Activated T-cell treated with anti-CD3 and anti-CD28 coated beads, Interleukin-2, amount 50 U/mL, for 4 hours (primary cell): ENCODE data around the gene C8A. TPM values are rescaled to one million over a fixed set of nuclear protein-coding genes. Genes with fewer than 3 reads are reported as not detected.
A peak's percentile ranks its signal among the peaks of the same experiment; 100 is the strongest.

Source experiments
- ATAC-seq, 2 donors: fragments of 200-7000 bp; cut with Tn5 transposase; one replicate each; pipeline ENCODE4 v1.10.0; 2021
- DNase-seq: peaks from one replicate; pipeline ENCODE4 v3.0.0-alpha.2; 2020
- H3K27me3 Mint-ChIP-seq: one replicate; pipeline ENCODE4 v1.8.0; 2021; ENCODE audit warnings: low read depth, mixed read lengths
- H3K36me3 Mint-ChIP-seq: one replicate; pipeline ENCODE4 v1.8.0; 2022; ENCODE audit warnings: mixed read lengths; ENCODE audit not compliant: insufficient read depth
- H3K4me1 Mint-ChIP-seq: one replicate; pipeline ENCODE4 v1.8.0; 2021; ENCODE audit warnings: low read depth, mixed read lengths
- H3K4me3 Mint-ChIP-seq: one replicate; pipeline ENCODE4 v1.8.0; 2021; ENCODE audit warnings: mild to moderate bottlenecking, moderate library complexity, mixed read lengths
- H3K9me3 Mint-ChIP-seq: one replicate; pipeline ENCODE4 v1.8.0; 2021; ENCODE audit warnings: mixed read lengths
- total RNA-seq, 3 donors: library from RNA; stranded (reverse); gene quantifications; one replicate each; pipeline ENCODE4 v1.2.1, GENCODE V29; 2021

C8A gene
- total RNA-seq, 3 donors from 2014 or later, result not detected

GRCh38 chr1:56852476-56852875, 2.1 kb upstream of the C8A start:
- Mint-ChIP-seq H3K4me1 (no peaks in the 10 kb centered on the region), H3K4me3 (no peak overlapping the region), H3K9me3 (no peaks in the 10 kb centered on the region), H3K36me3 (no peaks in the 10 kb centered on the region), H3K27me3 (peaks cover 8% of the 10 kb centered on the region)
- DNase-seq (no peak), ATAC-seq (no peak)

DNA sequence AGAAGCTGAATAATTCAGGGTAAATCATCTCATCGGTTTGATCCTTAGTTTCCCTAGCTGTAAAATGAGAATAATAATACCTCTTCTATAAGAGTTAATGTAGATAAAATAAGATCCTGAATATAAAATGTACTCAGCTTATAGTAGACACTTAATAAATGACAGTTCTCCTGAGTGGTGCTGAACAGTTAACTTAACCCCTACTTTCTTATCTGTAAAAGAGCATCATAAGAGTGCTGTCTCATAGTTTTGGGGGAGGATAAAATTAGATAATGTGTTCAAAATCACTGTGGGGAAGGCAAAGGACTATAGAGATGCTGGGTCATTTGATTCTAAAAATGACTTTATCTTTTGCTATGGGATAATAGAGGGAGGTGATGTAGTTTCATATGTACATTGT, 593 bp downstream of the C8A start:
- Mint-ChIP-seq H3K36me3 (no peaks in the 10 kb centered on the region), H3K4me1 (no peaks in the 10 kb centered on the region), H3K27me3 (peaks cover 10% of the 10 kb centered on the region), H3K4me3 (no peak overlapping the region), H3K9me3 (no peaks in the 10 kb centered on the region)
- DNase-seq (no peak), ATAC-seq (no peak)

DNA sequence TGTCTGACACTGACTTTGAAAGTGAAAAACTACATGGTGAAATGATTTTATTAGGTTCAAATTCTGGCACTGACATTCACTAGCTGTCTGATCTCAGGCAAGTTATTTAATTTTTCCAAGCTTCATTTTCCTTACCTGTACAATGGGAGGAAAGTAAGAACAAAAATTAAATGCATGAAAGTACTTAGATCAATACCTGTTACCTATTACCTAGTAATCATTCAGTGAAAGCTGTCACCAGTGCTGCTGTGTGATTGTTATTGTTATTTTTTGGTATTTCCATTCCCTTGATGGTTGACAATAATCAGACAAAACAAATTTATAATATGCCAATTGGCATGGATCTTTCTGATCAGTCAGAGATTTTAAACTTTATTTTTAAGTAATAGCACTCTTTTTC, 1.6 kb downstream of the C8A start:
- Mint-ChIP-seq H3K4me3 (no peak overlapping the region), H3K27me3 (peaks cover 13% of the 10 kb centered on the region), H3K36me3 (no peaks in the 10 kb centered on the region), H3K9me3 (no peaks in the 10 kb centered on the region), H3K4me1 (no peaks in the 10 kb centered on the region)
- DNase-seq (no peak), ATAC-seq (no peak)

GRCh38 chr1:56859287-56859686, 4.7 kb downstream of the C8A start:
- Mint-ChIP-seq H3K36me3 (no peaks in the 10 kb centered on the region), H3K4me1 (no peaks in the 10 kb centered on the region), H3K27me3 (peaks cover 8% of the 10 kb centered on the region), H3K9me3 (no peaks in the 10 kb centered on the region), H3K4me3 (no peak overlapping the region)
- no peak for DNase-seq
- ATAC-seq, result no peak

DNA sequence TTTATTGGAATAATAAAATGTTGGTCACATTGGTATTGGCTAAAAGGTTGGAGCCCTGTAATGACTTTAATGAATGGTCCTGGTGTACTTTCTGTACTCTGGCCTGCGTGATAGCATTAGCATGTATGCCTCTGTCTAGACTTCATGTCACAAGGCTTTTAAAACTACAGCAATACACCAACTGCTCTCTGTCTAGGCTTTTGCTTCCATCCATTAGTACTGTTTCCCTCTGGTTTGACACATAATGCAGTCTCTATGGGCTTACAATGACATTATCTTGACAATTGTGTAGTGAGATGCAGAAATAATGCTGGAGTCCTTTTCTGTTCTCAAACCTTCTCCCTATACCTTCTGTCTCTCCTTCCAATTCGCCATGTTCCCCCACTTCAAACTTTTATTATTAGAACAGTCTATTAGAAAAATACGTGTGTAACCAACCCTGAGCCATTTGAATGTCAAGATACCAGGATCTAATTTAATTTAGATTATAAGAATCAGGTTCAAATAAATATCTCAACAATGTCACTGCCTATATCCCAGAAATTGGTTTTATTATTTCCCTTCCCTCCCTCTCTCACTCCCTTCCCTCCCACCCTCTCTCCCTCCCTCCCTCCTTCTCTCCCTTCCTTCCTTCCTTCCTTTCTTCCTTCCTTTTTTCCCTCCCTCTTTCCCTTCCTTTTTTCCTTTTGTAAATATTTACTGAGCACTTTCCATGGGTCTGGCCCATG, 8.8 kb downstream of the C8A start:
- no peak for ATAC-seq
- Mint-ChIP-seq H3K4me1 (no peaks in the 10 kb centered on the region), H3K27me3 (peaks cover 8% of the 10 kb centered on the region), H3K36me3 (no peaks in the 10 kb centered on the region), H3K4me3 (no peak overlapping the region), H3K9me3 (no peaks in the 10 kb centered on the region)
- DNase-seq, result no peak

GRCh38 chr1:56864430-56864829, 9.8 kb downstream of the C8A start:
- Mint-ChIP-seq H3K27me3 (peaks cover 9% of the 10 kb centered on the region), H3K4me1 (no peaks in the 10 kb centered on the region), H3K36me3 (no peaks in the 10 kb centered on the region), H3K9me3 (no peaks in the 10 kb centered on the region), H3K4me3 (no peak overlapping the region)
- ATAC-seq, result peak in 1 of 2 donors; percentile 23
- DNase-seq, result no peak

DNA sequence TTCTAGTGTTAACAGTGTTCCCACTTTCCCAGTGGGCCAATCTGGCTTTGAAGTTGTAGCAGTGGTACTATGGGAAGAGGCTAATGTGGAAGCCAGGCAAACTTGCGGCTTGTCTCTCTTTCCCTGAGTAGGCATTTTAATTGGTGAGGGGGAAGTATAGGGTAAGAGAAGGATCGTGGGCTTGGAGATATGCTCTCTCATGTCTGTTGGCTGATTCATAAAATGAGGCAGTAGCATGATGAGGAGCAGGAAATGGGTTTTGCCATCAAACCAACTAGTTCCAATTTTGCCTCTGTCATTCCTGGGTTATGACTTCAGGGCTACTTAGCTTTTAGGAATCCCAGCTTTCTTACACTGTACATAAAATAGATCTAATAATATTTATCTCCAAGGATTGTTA, 12.1 kb downstream of the C8A start:
- peaks cover 7% of the 10 kb centered on the region for H3K27me3 Mint-ChIP-seq
- H3K9me3 Mint-ChIP-seq, result no peaks in the 10 kb centered on the region
- ATAC-seq, result no peak
- no peaks in the 10 kb centered on the region for H3K36me3 Mint-ChIP-seq
- no peak overlapping the region for H3K4me3 Mint-ChIP-seq
- H3K4me1 Mint-ChIP-seq, result no peaks in the 10 kb centered on the region
- DNase-seq, result no peak

DNA sequence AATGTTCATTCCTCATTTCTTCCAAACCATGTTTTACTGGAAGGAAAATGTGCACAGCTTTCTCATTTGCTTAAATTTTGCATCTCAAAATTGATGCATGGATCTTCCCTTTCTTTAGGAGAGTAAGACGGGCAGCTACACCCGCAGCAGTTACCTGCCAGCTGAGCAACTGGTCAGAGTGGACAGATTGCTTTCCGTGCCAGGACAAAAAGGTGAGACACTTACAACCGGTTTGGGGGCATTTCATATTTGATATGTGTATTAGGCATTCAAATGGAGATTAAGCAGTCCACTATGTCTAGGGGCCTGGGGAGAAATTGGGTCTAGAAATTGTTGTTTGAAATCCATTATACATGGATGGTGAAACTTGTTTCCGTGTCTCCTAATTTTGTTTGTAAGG, 12.9 kb downstream of the C8A start:
- ATAC-seq (no peak), DNase-seq (no peak)
- peaks cover 5% of the 10 kb centered on the region for H3K27me3 Mint-ChIP-seq
- no peaks in the 10 kb centered on the region for H3K9me3 Mint-ChIP-seq
- H3K4me3 Mint-ChIP-seq, result no peak overlapping the region
- no peaks in the 10 kb centered on the region for H3K36me3 Mint-ChIP-seq
- no peaks in the 10 kb centered on the region for H3K4me1 Mint-ChIP-seq

- H3K4me3 Mint-ChIP-seq, result no peak overlapping the region
- H3K9me3 Mint-ChIP-seq, result no peaks in the 10 kb centered on the region
- no peak for ATAC-seq
- H3K27me3 Mint-ChIP-seq, result peaks cover 6% of the 10 kb centered on the region
- H3K36me3 Mint-ChIP-seq, result no peaks in the 10 kb centered on the region
- no peak for DNase-seq
- H3K4me1 Mint-ChIP-seq, result no peaks in the 10 kb centered on the region
Observed at GRCh38 chr1:56868761-56869160, 14.2 kb downstream of the C8A start.

DNA sequence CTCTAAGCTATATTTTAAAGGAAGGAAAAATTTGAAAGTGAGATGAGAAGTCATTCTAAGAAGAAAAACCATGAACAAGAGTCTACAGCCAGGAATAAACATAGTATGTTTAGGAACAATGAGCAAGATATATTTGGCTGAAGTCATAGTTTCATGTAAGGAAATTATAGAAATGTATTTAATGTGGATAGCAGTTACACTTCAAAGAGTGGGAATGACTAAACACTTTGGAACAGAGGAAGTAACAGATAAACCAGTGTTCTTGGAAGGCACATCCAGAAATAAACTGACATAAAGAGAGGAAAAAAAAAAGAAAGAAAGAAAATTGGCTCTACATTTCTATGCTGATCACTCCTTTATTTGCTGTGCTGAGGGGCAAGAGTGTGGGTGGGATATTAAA, 18.0 kb downstream of the C8A start:
- DNase-seq (no peak), ATAC-seq (no peak)
- H3K4me1 Mint-ChIP-seq, result no peaks in the 10 kb centered on the region
- no peaks in the 10 kb centered on the region for H3K36me3 Mint-ChIP-seq
- no peaks in the 10 kb centered on the region for H3K9me3 Mint-ChIP-seq
- no peak overlapping the region for H3K4me3 Mint-ChIP-seq
- peaks cover 6% of the 10 kb centered on the region for H3K27me3 Mint-ChIP-seq

DNA sequence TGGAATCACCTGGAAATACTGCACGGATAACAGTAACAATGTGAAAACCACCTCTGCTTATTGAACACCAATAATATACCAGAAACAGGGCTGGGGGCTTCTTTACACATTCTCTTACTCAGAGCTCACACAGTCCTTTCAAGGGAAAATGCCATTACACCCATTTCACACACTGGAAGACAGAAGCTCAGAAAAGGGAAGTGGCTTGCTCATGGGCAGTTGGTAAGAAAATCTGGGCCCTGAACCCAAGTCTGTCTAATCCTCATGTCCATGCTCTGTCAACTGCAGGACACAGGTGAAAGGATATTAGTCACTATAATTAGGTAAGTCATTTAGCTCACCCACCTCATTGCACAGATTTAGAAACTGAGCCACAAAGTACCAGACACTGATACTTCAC, 18.6 kb downstream of the C8A start:
- no peak for DNase-seq
- Mint-ChIP-seq H3K4me1 (no peaks in the 10 kb centered on the region), H3K36me3 (no peaks in the 10 kb centered on the region), H3K4me3 (no peak overlapping the region), H3K9me3 (no peaks in the 10 kb centered on the region), H3K27me3 (peaks cover 6% of the 10 kb centered on the region)
- ATAC-seq, result no peak

DNA sequence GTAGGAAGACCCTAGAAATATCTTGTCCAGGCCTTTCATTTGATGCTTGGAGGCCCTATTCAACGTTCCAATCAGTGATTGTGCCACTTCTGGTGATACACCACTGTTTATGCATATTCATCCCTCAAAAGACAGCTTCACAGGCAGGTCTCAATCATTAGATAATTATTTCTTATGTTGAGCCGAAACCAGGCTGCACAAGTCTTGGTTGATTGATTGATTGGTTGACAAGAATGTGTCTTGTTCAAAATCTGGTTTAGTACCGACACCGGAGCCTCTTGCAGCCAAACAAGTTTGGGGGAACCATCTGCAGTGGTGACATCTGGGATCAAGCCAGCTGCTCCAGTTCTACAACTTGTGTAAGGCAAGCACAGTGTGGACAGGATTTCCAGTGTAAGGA, 20.1 kb downstream of the C8A start:
- H3K36me3 Mint-ChIP-seq, result no peaks in the 10 kb centered on the region
- H3K9me3 Mint-ChIP-seq, result no peaks in the 10 kb centered on the region
- peaks cover 2% of the 10 kb centered on the region for H3K27me3 Mint-ChIP-seq
- ATAC-seq, result no peak
- no peak for DNase-seq
- no peak overlapping the region for H3K4me3 Mint-ChIP-seq
- H3K4me1 Mint-ChIP-seq, result no peaks in the 10 kb centered on the region

GRCh38 chr1:56877973-56878372, 23.4 kb downstream of the C8A start:
- DNase-seq (no peak), ATAC-seq (no peak)

DNA sequence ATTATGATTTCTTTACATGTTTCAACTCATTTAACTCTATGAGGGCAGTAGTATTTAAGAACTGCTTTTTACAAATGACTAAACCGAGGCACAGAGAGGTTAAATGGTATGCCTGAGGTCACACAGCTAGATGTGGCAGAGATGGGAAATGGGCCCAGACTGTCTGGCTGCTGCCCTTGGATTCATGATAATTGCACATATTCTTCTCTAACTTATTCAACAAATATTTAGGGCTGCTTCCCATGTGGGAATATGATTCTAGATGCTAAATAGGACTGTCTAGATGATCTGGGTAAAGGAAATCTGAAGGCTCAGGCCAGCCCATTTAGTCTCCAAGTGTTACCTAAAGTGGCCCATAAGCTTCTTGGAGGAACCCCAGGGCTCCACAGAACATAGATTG, 26.2 kb downstream of the C8A start:
- H3K27me3 Mint-ChIP-seq, result peaks cover 2% of the 10 kb centered on the region
- DNase-seq, result no peak
- no peak overlapping the region for H3K4me3 Mint-ChIP-seq

More at GRCh38 chr1:56877973-56878372, 23.4 kb downstream of the C8A start:
- no peaks in the 10 kb centered on the region for H3K36me3 Mint-ChIP-seq
- H3K4me3 Mint-ChIP-seq, result no peak overlapping the region
- H3K9me3 Mint-ChIP-seq, result no peaks in the 10 kb centered on the region
- H3K4me1 Mint-ChIP-seq, result no peaks in the 10 kb centered on the region
- H3K27me3 Mint-ChIP-seq, result peaks cover 2% of the 10 kb centered on the region

DNA sequence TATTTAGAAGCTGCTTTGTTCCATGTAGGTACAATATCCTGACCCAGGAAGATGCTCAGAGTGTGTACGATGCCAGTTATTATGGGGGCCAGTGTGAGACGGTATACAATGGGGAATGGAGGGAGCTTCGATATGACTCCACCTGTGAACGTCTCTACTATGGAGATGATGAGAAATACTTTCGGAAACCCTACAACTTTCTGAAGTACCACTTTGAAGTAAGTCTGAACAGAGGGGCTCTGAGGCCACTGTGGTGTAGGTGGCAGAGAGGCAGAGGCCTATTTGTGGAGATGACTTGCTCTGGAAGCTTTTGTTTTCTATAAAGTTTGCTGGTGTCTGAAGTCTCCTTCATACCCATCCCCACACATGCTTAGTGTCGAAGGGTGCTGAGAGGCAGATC, 26.8 kb downstream of the C8A start:
- no peaks in the 10 kb centered on the region for H3K9me3 Mint-ChIP-seq
- ATAC-seq, result peak; percentile 40 to 56
- H3K36me3 Mint-ChIP-seq, result no peaks in the 10 kb centered on the region
- H3K27me3 Mint-ChIP-seq, result peaks cover 2% of the 10 kb centered on the region
- no peak for DNase-seq
- no peak overlapping the region for H3K4me3 Mint-ChIP-seq
- no peaks in the 10 kb centered on the region for H3K4me1 Mint-ChIP-seq

More for the DNA sequence above, 26.2 kb downstream of the C8A start:
- H3K4me1 Mint-ChIP-seq, result no peaks in the 10 kb centered on the region
- no peaks in the 10 kb centered on the region for H3K36me3 Mint-ChIP-seq
- H3K9me3 Mint-ChIP-seq, result no peaks in the 10 kb centered on the region
- no peak for ATAC-seq
